Measurements from ENCODE around the gene SLC45A2. TPM values are rescaled to one million over a fixed set of nuclear protein-coding genes. Genes with fewer than 3 reads are reported as not detected.
"Not testable (repeated sequence)": the region's sequence is repeated elsewhere in the genome, so short reads cannot be mapped to it uniquely, and the experiment has no call there.

Gene SLC45A2
- polyA plus RNA-seq (2012; ENCODE audit: missing spikeins): not detected

GRCh38 chr5:33984671-33985124, at the start of gene SLC45A2:
Gene SLC45A2 (minus strand): TSS chr5:33984693. CDS start chr5:33984583, 110 bp downstream.
- no peak for DNase-seq (ENCODE audit: insufficient read length)
- FAIRE-seq: no peak

DNA sequence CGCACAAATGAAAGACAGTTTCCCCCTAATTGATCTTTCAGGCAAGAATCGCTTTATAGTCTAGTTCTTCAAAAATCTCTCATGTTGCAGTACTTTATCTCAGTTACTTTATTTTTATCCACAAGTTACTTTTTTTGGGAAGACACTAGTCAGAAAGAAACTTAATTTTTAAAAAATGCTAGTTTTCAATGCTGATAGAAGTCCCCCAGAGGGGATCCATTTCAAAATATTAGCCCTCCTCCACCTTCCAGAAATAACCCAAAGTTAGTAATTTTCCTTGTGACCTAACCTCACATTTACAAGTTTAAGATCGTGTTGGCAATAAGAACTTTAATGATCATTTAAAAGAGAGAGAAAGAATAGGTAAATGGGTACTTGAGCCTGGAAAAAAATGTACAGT, 47.5 kb upstream of the SLC45A2 start:
- TF ChIP-seq POLR2AphosphoS5 (IDR thresholded peaks at IDR 0.05; ENCODE audit: low read depth, low read length) (no peak), POLR2A (IDR thresholded peaks at IDR 0.05; ENCODE audit: low read depth, low read length) (no peak), TAF1 (IDR thresholded peaks at IDR 0.05; ENCODE audit: borderline replicate concordance, low read depth, low read length) (no peak)
- DNase-seq (ENCODE audit: insufficient read length): no peak
- no peak for FAIRE-seq

More at GRCh38 chr5:33984671-33985124, at the start of gene SLC45A2:
- TF ChIP-seq POLR2A (IDR thresholded peaks at IDR 0.05; ENCODE audit: low read depth, low read length) (no peak), POLR2AphosphoS5 (IDR thresholded peaks at IDR 0.05; ENCODE audit: low read depth, low read length) (no peak), TAF1 (IDR thresholded peaks at IDR 0.05; ENCODE audit: borderline replicate concordance, low read depth, low read length) (no peak)

DNA sequence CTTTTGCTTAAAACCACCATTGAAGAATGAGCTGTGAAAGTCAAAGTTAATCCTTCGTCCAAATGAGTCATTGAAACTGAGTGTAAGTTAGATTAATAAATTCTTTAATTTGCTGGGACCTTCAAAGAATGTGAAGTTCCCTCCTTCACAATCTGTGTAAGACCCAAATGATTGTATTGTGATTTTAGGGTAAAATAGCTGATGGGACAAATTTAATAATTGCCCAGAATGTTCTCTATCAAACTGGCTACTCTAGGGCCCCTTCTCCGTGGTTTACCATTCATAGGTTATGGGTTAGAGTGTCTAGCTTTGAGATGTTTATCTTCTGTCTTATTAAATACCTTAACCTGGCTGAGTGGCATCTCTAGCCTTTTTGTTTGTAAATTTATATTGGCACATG, 46.6 kb upstream of the SLC45A2 start:
- no peak for TF ChIP-seq POLR2AphosphoS5 (IDR thresholded peaks at IDR 0.05; ENCODE audit: low read depth, low read length)
- no peak for TF ChIP-seq POLR2A (IDR thresholded peaks at IDR 0.05; ENCODE audit: low read depth, low read length)
- no peak for TF ChIP-seq TAF1 (IDR thresholded peaks at IDR 0.05; ENCODE audit: borderline replicate concordance, low read depth, low read length)
- DNase-seq (ENCODE audit: insufficient read length) (no peak), FAIRE-seq (no peak)

- not testable (repeated sequence) for DNase-seq (ENCODE audit: insufficient read length); FAIRE-seq
Observed at GRCh38 chr5:34030585-34030984, 46.1 kb upstream of the SLC45A2 start.

DNA sequence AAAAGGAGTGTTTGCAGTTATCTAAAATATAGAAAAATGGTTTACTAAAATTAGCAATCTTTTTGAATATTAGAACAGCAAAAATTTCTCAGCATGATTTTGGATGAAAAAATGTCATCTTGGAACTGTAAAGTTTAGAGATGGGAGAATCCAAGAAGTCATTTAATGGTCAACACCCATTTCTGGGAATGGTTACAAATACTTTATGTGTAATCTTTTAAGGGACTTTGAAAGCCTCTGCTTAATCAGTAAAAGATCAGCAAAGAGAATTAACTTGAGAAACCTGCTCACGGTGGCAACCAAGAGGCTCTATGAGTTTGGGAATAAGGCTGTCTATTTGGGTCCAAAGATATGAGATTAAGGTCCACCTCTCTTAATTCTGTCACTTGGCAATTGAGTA, 45.6 kb upstream of the SLC45A2 start:
- no peak for DNase-seq (ENCODE audit: insufficient read length)
- no peak for FAIRE-seq
- TF ChIP-seq TAF1 (IDR thresholded peaks at IDR 0.05; ENCODE audit: borderline replicate concordance, low read depth, low read length) (no peak), POLR2A (IDR thresholded peaks at IDR 0.05; ENCODE audit: low read depth, low read length) (no peak), POLR2AphosphoS5 (IDR thresholded peaks at IDR 0.05; ENCODE audit: low read depth, low read length) (no peak)

DNA sequence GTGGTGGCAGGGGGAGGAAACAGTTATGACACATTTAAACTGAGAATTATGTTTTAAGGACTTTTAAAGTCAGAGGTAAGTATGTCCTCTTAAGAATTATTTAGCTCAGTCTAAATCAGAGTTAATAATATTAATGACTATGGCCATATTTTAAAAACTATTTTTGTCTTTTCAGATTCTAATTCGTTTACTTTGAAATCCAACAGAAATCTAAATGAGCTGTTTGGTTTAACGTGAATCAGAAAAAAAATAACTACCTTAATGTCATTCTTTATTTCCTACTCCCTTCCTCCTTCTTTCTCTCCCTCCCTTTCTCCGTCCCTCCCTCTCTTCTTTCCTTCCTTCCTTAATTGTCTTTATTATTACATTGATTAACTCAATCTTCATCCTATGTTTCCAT, 43.9 kb upstream of the SLC45A2 start:
- TF ChIP-seq TAF1 (IDR thresholded peaks at IDR 0.05; ENCODE audit: borderline replicate concordance, low read depth, low read length): no peak
- TF ChIP-seq POLR2AphosphoS5 (IDR thresholded peaks at IDR 0.05; ENCODE audit: low read depth, low read length): no peak
- no peak for TF ChIP-seq POLR2A (IDR thresholded peaks at IDR 0.05; ENCODE audit: low read depth, low read length)
- DNase-seq (ENCODE audit: insufficient read length): no peak
- no peak for FAIRE-seq

DNA sequence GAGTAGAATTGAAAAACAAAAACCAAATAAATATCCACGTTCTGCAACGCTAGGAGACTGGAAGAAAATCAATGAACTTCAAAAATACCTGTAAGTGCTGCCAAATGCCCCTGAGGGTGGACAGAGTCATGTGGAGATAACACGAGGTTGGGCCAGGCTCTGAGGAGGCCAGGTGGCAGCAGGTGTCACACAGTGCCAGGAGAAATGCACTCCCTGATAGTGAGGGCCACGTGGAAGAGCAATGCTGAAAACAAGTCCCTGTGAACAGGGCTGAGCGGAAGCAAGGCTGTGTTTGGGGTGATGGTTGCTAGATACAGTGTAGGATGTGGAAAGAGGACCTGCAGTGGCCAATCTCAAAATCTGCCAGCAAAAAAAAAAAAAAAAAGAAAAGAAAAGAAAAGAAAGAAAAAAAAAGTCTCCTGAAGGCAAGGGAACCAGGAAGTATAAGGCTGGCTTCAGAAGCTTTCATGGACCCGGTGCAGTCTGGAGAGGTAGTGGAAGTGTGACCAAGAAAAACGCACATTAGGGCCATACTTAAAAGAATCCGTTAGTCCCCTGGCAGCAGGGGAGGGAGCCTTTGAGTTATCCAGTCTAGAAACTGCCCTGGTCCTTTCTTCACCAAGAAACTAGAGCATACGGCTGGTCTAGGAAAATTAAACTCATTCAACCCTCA, 41.7 kb upstream of the SLC45A2 start:
- no peak for FAIRE-seq
- TF ChIP-seq TAF1 (IDR thresholded peaks at IDR 0.05; ENCODE audit: borderline replicate concordance, low read depth, low read length) (no peak), POLR2A (IDR thresholded peaks at IDR 0.05; ENCODE audit: low read depth, low read length) (no peak), POLR2AphosphoS5 (IDR thresholded peaks at IDR 0.05; ENCODE audit: low read depth, low read length) (no peak)
- DNase-seq (ENCODE audit: insufficient read length): no peak

DNA sequence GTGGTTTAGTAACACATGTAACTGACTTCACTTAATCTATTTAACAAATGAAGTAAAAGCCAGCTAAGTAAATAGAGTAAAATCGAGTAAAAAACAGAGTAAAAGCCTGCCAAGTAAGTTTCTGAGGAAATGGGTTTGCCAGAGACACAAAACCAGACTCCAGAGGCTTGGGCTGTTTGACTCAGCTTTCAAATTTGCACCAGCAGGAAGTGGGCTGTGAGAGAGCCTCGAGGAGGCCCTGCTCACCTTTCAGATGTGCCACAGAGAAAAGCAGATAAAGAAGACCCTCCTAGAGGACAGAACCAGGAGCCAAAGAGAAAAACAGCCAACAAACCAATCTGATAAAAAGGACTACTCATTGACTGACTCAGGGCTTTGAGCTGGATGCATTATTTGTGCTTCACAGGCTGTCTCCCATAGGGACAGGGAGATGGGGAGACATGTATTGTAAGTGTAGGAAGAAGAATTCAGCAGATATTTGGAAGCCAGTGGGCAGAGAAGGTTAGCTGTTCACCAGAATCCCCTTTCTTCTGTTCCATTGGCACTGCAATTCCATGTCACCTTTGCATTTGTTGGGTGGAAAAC, 37.7 kb upstream of the SLC45A2 start:
- no peak for DNase-seq (ENCODE audit: insufficient read length)
- TF ChIP-seq POLR2AphosphoS5 (IDR thresholded peaks at IDR 0.05; ENCODE audit: low read depth, low read length) (no peak), TAF1 (IDR thresholded peaks at IDR 0.05; ENCODE audit: borderline replicate concordance, low read depth, low read length) (no peak), POLR2A (IDR thresholded peaks at IDR 0.05; ENCODE audit: low read depth, low read length) (no peak)
- no peak for FAIRE-seq

DNA sequence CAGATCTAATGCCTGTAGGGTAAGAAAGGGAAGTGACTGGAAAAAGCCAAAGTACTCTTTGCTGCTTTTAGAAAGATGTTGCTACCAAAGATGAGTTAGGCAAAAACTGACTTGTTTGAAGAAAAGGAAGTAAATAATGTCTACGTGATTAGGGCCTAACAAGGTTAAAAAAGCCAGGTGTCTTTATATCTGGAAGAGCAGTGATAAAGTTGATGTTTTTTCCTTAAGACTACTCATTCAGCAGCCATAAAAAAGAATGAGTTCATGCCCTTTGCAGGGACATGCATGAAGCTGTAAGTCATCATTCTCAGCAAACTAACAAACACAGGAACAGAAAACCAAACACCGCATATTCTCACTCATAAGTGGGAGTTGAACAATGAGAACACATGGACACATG, 36.8 kb upstream of the SLC45A2 start:
- FAIRE-seq: no peak
- no peak for DNase-seq (ENCODE audit: insufficient read length)
- no peak for TF ChIP-seq POLR2A (IDR thresholded peaks at IDR 0.05; ENCODE audit: low read depth, low read length)
- no peak for TF ChIP-seq TAF1 (IDR thresholded peaks at IDR 0.05; ENCODE audit: borderline replicate concordance, low read depth, low read length)
- TF ChIP-seq POLR2AphosphoS5 (IDR thresholded peaks at IDR 0.05; ENCODE audit: low read depth, low read length): no peak

GRCh38 chr5:34020726-34021125, 36.2 kb upstream of the SLC45A2 start:
- no peak for TF ChIP-seq POLR2A (IDR thresholded peaks at IDR 0.05; ENCODE audit: low read depth, low read length)
- no peak for TF ChIP-seq POLR2AphosphoS5 (IDR thresholded peaks at IDR 0.05; ENCODE audit: low read depth, low read length)
- TF ChIP-seq TAF1 (IDR thresholded peaks at IDR 0.05; ENCODE audit: borderline replicate concordance, low read depth, low read length): no peak
- FAIRE-seq: no peak
- no peak for DNase-seq (ENCODE audit: insufficient read length)

DNA sequence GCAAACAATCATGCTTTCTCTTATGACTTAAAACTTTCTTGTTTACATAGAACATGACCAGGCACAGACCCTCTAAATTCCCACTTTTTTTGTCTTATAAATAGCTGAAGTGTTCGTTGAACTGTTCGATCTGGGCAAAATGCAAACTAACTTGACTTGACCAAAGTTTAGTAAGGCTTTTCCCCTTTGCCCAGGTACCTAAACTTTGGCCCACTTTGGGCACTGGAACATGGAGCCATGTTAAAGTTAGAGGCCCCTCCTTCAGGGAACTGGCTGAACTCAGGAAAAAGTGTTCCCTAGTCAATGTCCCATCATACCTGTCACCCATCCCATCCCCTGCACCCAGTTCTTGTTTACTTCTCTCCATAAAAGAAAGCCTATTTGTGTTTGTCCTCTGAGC, 32.8 kb upstream of the SLC45A2 start:
- no peak for DNase-seq (ENCODE audit: insufficient read length)
- no peak for FAIRE-seq
- no peak for TF ChIP-seq POLR2AphosphoS5 (IDR thresholded peaks at IDR 0.05; ENCODE audit: low read depth, low read length)
- no peak for TF ChIP-seq TAF1 (IDR thresholded peaks at IDR 0.05; ENCODE audit: borderline replicate concordance, low read depth, low read length)
- no peak for TF ChIP-seq POLR2A (IDR thresholded peaks at IDR 0.05; ENCODE audit: low read depth, low read length)

DNA sequence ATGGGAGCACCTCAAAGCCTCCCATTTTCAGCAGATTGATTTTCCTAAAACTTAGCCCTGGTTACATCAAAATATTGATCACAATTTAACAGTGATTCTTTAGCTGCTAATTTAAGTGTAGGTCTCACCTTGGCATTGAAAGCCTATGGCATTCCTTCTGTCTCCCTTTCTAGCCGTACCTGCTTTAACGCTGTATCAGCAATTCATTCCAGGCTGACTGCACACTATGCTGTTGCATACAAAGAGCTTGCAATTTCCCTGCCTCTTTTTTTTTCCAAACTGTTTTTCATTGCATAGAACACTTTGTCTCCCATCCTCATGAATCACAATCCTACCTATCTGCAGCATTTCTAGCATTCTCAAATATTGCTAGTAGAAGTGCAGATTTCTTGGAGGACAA, 32.3 kb upstream of the SLC45A2 start:
- TF ChIP-seq POLR2A (IDR thresholded peaks at IDR 0.05; ENCODE audit: low read depth, low read length): no peak
- no peak for TF ChIP-seq POLR2AphosphoS5 (IDR thresholded peaks at IDR 0.05; ENCODE audit: low read depth, low read length)
- no peak for TF ChIP-seq TAF1 (IDR thresholded peaks at IDR 0.05; ENCODE audit: borderline replicate concordance, low read depth, low read length)
- FAIRE-seq: no peak
- DNase-seq (ENCODE audit: insufficient read length): no peak

Measured in GM12892 (cell line).